GM10266 (cell line): ENCODE data around the gene DHRS7B.
A peak's percentile ranks its signal among the peaks of the same experiment; 100 is the strongest.
"Not testable (repeated sequence)": the region's sequence is repeated elsewhere in the genome, so short reads cannot be mapped to it uniquely, and the experiment has no call there.

Experiments
- DNase-seq: peaks from one replicate; pipeline ENCODE4 v3.0.0; 2012; ENCODE audit errors: extremely low spot score
- CTCF ChIP-seq: IDR thresholded peaks from 2 replicates; pipeline ENCODE4 v1.5.1; 2012; ENCODE audit warnings: mild to moderate bottlenecking, low read depth; ENCODE audit not compliant: control insufficient read depth, insufficient read depth; ENCODE audit errors: missing control alignments

Gene DHRS7B

GRCh38 chr17:21098934-21099689, 27.7 kb upstream of the DHRS7B start:
- peak; percentile 90 for DNase-seq
- peak; percentile 6 for TF ChIP-seq CTCF

- TF ChIP-seq CTCF, result no peak
- DNase-seq, result no peak
These were observed 26.1 kb upstream of the DHRS7B start for GRCh38 chr17:21100636-21101035.

GRCh38 chr17:21104608-21105007, 22.2 kb upstream of the DHRS7B start:
- no peak for TF ChIP-seq CTCF
- DNase-seq, result no peak

- no peak for DNase-seq
- TF ChIP-seq CTCF, result no peak
These were observed 21.5 kb upstream of the DHRS7B start for GRCh38 chr17:21105064-21105894.

GRCh38 chr17:21106316-21106715, 20.4 kb upstream of the DHRS7B start:
- no peak for TF ChIP-seq CTCF
- no peak for DNase-seq

GRCh38 chr17:21107067-21107650, 19.6 kb upstream of the DHRS7B start:
- not testable (repeated sequence) for DNase-seq

- no peak for TF ChIP-seq CTCF
- no peak for DNase-seq
These were observed 18.1 kb upstream of the DHRS7B start for GRCh38 chr17:21108651-21109050.
